ENCODE data around the gene GRIK1.

GRCh38 chr21:29529139-29529538 lies 410.7 kb downstream of the GRIK1 start:
- TF ChIP-seq CTCF (IDR thresholded peaks at IDR 0.05) (no peak), POLR2A (IDR thresholded peaks at IDR 0.05) (no peak)
